ENCODE measurements around the gene ZNF524.

ZNF524 gene

DNA sequence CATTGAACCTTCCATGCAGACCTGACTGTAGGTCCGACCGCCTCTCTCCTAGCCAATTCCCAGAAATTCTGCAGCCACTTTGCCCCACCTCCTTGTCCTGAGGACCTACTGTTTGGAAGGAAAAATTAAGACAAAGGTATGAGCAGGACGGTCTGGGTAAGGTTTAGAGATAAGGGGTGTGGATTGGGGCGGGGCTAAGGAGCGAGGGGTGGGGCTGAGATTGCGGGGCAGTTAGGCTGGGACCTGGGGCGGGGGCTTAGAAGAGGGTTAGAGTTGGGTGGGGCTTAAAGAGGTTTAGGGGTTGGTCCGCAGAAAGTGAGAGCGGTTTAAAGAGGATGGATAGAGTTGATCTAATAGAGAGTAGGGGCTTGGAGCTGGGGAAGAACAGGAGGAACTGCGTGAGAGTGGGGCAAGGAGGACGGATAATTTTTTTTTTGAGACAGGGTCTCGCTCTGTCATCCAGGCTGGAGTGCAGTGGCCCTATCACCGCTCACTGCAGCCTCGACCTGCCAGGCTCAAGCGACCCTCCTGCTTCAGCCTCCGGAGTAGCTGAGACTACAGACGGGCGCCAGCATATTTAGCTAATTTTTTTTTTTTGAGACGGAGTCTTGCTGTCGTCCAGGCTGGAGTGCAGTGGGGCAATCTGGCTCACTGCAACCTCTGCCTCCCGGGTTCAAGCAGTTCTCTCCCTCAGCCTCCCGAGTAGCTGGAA lies 3.6 kb downstream of the ZNF524 start:
- TF ChIP-seq, protein P1, sequence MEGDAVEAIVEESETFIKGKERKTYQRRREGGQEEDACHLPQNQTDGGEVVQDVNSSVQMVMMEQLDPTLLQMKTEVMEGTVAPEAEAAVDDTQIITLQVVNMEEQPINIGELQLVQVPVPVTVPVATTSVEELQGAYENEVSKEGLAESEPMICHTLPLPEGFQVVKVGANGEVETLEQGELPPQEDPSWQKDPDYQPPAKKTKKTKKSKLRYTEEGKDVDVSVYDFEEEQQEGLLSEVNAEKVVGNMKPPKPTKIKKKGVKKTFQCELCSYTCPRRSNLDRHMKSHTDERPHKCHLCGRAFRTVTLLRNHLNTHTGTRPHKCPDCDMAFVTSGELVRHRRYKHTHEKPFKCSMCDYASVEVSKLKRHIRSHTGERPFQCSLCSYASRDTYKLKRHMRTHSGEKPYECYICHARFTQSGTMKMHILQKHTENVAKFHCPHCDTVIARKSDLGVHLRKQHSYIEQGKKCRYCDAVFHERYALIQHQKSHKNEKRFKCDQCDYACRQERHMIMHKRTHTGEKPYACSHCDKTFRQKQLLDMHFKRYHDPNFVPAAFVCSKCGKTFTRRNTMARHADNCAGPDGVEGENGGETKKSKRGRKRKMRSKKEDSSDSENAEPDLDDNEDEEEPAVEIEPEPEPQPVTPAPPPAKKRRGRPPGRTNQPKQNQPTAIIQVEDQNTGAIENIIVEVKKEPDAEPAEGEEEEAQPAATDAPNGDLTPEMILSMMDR (IDR thresholded peaks at IDR 0.05; ENCODE audit: borderline replicate concordance, extremely low read depth, low read length, poor library complexity, severe bottlenecking), result no peak
- no peak for TF ChIP-seq EZH2 (IDR thresholded peaks at IDR 0.05; ENCODE audit: borderline replicate concordance, low read depth, low read length, severe bottlenecking)
- H2AFZ ChIP-seq (ENCODE audit: low read depth, low read length), result no peak overlapping the region
- peak overlapping the region; percentile 25; the same call in 1 of the 2 replicates for H3K27ac ChIP-seq (ENCODE audit: low read length)
- peak overlapping the region in 1 of 2 experiments; percentile 83; a peak in 1 of 4 replicates for H3K4me3 ChIP-seq (ENCODE audit: low read depth in 1 of 2, low read length in 2 of 2)
- no peaks in the 10 kb centered on the region for H3K27me3 ChIP-seq (ENCODE audit: insufficient read depth, low read length, poor library complexity)
- H3K9ac ChIP-seq (ENCODE audit: low read depth, low read length), result peak overlapping the region; percentile 95; the same call in 1 of the 2 replicates
- peak overlapping the region; percentile 95 for H3K4me2 ChIP-seq (ENCODE audit: insufficient read depth, low read length)
- peaks cover 11% of the 10 kb centered on the region for H3K36me3 ChIP-seq (ENCODE audit: insufficient read depth, low read length)
- peaks cover 58% of the 10 kb centered on the region for H3K4me1 ChIP-seq (ENCODE audit: insufficient read depth, low read length)
- peaks cover 3% of the 10 kb centered on the region; the same call in 1 of the 2 replicates for H4K20me1 ChIP-seq (ENCODE audit: insufficient read depth, low read length)
- no peaks in the 10 kb centered on the region for H3K9me3 ChIP-seq (ENCODE audit: insufficient read depth, low read length, severe bottlenecking)
- ATAC-seq (ENCODE audit: insufficient read depth, low read depth) (no peak), DNase-seq (no peak)
- H3K79me2 ChIP-seq (ENCODE audit: insufficient read depth, low read length), result peaks cover 36% of the 10 kb centered on the region

DNA sequence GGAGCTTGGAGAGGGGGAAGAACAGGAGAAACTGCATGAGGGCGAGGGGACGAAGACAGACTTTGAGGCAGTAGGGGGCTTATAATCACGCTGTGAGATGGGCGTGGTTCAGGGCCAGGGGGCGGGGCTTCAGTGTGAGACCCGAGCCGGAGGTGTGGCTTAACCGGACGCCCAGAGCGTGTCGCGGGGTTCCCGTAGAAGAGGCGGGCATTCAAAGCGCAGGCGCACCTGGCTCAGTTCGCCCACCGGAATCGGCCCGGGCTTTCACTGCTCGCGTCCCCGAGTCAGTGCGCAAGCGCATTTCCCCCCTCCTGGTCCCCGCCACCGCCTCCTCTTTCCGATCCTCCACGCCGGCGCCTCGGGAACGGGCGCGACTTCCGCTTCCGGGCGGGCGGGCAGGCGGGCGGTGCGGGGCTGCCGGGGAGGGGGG lies 5.1 kb downstream of the ZNF524 start:
- no peaks in the 10 kb centered on the region for H3K9me3 ChIP-seq (ENCODE audit: insufficient read depth, low read length, severe bottlenecking)
- TF ChIP-seq, protein P1 (IDR thresholded peaks at IDR 0.05; ENCODE audit: borderline replicate concordance, extremely low read depth, low read length, poor library complexity, severe bottlenecking), result no peak
- no peak for TF ChIP-seq EZH2 (IDR thresholded peaks at IDR 0.05; ENCODE audit: borderline replicate concordance, low read depth, low read length, severe bottlenecking)
- peaks cover 11% of the 10 kb centered on the region; the same call in 1 of the 2 replicates for H4K20me1 ChIP-seq (ENCODE audit: insufficient read depth, low read length)
- H3K27me3 ChIP-seq (ENCODE audit: insufficient read depth, low read length, poor library complexity), result no peaks in the 10 kb centered on the region
- peaks cover 57% of the 10 kb centered on the region for H3K4me1 ChIP-seq (ENCODE audit: insufficient read depth, low read length)
- H2AFZ ChIP-seq (ENCODE audit: low read depth, low read length), result peak overlapping the region; percentile 66; the same call in 1 of the 2 replicates
- H3K4me3 ChIP-seq (ENCODE audit: low read depth in 1 of 2, low read length in 2 of 2), result peak overlapping the region; percentile 35 to 83; a peak in 3 of 4 replicates
- peak; percentile 81 for ATAC-seq (ENCODE audit: insufficient read depth, low read depth)
- DNase-seq, result peak; percentile 99
- H3K9ac ChIP-seq (ENCODE audit: low read depth, low read length), result peak overlapping the region; percentile 95
- peaks cover 23% of the 10 kb centered on the region for H3K36me3 ChIP-seq (ENCODE audit: insufficient read depth, low read length)
- peak overlapping the region; percentile 95 for H3K4me2 ChIP-seq (ENCODE audit: insufficient read depth, low read length)
- H3K27ac ChIP-seq (ENCODE audit: low read length), result peak overlapping the region; percentile 94
- H3K79me2 ChIP-seq (ENCODE audit: insufficient read depth, low read length), result peaks cover 50% of the 10 kb centered on the region

DNA sequence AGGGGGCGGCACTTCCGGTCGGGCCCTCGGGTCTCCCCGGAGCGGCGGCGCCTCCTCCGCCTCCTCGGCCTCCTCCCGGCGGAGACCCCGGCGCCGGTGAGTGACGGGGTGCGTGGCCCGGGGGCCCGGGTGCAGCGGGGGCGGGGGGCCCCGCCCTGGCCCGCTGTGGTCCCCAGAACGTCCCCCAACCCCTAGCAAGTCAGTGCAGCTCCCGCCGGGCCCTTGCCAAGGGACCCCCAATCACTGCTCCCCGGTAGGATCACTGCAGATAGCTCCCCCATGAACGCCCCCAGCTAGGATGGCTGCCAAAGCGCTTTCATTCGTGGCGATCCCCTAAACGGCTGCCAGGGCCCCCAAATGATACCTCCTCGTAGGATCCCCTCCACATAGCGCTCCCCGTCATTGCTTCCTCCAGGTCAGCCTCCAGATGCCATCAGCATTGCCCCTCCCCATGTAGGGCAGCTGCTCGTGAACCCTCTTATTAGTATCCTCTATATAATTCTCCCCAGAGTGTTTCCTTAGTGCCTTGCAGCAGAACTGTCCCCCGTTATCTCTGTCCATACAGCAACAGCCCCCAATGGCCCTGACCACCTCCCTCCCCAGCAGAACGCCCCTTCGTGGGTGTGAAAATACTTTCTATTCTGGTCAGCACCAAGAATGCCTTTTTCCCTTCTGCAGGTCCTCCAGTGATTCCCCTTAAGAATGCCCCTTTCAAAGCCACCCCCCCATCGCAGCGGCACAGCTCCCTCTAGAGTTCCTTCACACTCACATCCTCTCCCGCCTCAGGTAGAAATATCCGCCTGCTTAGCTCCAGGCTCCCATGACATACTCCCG lies 5.8 kb downstream of the ZNF524 start, which contains the start of gene ZNF865:
TSS of gene ZNF865 (plus strand) at position 11 of the 834 bp plus-strand sequence. CDS start 7,972 bp downstream, outside the sequence.
- peak within 1 kb of the TSS; percentile 82 for H2AFZ ChIP-seq (ENCODE audit: low read depth, low read length)
- peaks cover 54% of the 10 kb centered on the region for H3K79me2 ChIP-seq (ENCODE audit: insufficient read depth, low read length)
- peak; percentile 53 for ATAC-seq (ENCODE audit: insufficient read depth, low read depth)
- H3K27ac ChIP-seq (ENCODE audit: low read length), result peak within 1 kb of the TSS; percentile 94
- no peak for TF ChIP-seq EZH2 (IDR thresholded peaks at IDR 0.05; ENCODE audit: borderline replicate concordance, low read depth, low read length, severe bottlenecking)
- TF ChIP-seq, protein P1 (IDR thresholded peaks at IDR 0.05; ENCODE audit: borderline replicate concordance, extremely low read depth, low read length, poor library complexity, severe bottlenecking), result peak; percentile 83
- H3K4me1 ChIP-seq (ENCODE audit: insufficient read depth, low read length), result peaks cover 53% of the 10 kb centered on the region
- peak within 1 kb of the TSS; percentile 95 for H3K9ac ChIP-seq (ENCODE audit: low read depth, low read length)
- peak; percentile 77 for DNase-seq
- peak within 1 kb of the TSS; percentile 95 for H3K4me2 ChIP-seq (ENCODE audit: insufficient read depth, low read length)
- H3K36me3 ChIP-seq (ENCODE audit: insufficient read depth, low read length), result peaks cover 23% of the 10 kb centered on the region
- H4K20me1 ChIP-seq (ENCODE audit: insufficient read depth, low read length), result peaks cover 16% of the 10 kb centered on the region; the same call in 1 of the 2 replicates
- peak within 1 kb of the TSS; percentile 63 to 83 for H3K4me3 ChIP-seq (ENCODE audit: low read depth in 1 of 2, low read length in 2 of 2)
- no peaks in the 10 kb centered on the region for H3K9me3 ChIP-seq (ENCODE audit: insufficient read depth, low read length, severe bottlenecking)
- H3K27me3 ChIP-seq (ENCODE audit: insufficient read depth, low read length, poor library complexity), result no peaks in the 10 kb centered on the region

Measured in DND-41 (cell line).